HuH-7 (cell line): ENCODE results near the gene OBI1.

Source experiments
- DNase-seq: peaks from one replicate; pipeline ENCODE4 v3.0.0; 2011; ENCODE audit warnings: low spot score

OBI1 gene

DNA sequence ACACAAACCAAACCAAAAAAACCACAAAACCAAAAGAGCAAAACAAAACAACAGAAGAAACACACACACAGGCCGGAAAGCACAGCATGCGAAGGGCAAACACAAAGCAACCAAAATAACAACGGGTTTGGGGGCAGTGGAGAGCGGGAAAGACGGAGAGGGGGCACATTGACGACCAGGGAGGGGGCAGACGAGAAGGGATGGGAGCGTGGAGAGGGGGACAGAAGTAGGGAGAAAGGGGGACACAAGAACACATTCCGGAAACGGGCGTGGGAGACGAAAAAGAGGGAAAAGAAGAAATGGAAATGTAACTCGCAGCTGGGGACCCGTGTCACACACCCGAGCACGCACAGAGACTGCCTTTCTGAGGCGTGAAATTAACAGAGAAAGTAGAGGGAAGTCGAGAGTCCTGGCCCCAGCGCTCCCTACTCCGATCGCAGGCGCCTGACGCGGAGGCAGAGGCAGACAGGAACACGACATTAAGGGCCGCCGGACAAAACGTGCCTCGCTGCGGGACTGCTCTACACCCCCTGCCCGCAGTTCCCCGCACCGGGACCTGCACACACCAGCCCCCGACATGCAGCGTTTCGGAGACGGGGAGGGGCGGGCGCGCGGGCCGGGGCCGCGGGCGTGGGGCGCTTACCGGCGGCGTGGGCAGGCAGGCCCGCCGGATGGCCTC, 56.3 kb downstream of the OBI1 start:
- no peak for DNase-seq

DNA sequence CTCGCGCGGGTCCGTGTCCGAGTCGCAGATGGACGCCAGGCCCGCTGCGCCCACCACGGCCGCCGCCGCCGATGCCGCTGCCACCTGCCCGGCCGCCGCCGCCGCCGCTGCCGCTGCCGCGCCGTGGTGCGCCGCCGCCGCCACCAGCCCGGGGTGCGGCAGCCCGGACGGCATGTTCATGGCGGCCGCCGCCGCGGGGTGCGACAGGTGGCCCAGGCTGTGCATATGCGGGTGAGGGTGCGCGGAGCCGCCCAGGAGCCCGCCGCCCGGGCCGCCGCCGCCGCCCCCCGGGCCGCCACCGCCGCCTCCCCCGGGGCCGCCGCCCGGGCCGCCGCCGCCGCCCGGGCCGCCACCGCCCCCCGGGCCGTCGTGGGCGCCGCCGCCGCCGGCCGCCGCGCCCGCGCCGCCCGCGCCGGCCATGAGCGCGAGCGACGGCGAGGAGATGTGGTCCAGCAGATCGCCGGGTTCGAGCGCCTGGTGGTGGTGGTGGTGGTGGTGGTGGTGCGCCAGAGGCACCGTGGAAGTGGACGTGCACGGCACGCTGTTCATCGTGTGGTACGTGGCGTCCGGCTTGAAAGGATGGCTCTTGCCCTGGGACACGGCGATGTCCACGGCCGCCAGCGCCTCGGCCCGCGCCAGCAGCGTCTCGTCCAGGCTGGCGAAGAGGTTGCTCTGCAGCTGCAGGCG, 56.9 kb downstream of the OBI1 start:
- DNase-seq = no peak

DNA sequence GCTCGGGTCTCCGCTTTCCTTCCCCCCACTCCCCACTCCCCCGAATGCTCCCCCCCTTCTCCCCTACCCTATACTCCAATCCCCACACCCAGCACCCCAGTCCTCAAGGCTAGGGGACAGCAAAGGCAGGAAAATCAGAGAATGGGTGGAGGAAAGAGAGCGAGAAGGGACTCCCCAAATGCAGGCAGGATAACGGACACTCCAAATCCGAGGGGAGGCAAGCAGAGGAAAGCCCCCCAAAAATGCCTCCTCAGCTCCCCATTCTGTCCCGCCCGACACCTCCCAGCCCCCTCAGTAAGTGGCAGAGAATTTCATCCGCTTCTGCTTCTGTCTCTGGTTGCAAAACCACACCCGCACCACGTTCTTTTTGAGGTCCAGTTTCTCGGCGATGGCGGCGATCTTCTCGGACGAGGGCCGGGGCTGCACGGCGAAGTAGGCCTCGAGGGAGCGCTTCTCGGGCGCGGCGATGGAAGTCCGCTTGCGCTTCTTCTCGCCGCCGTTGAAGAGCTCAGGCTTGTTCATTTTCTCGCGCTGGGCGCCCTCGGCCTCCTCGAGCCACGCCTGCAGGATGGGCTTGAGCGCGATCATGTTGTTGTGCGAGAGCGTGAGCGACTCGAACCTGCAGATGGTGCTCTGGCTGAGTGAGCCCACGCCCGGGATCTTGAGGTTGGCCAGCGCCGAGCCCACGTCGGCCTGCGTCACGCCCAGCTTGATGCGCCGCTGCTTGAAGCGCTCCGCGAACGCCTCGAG, 57.7 kb downstream of the OBI1 start:
- DNase-seq = no peak

GRCh38 chr13:78600280-78600883, 58.6 kb downstream of the OBI1 start:
- DNase-seq = no peak

- no peak for DNase-seq
Measured at GRCh38 chr13:78599645-78600279, 59.2 kb downstream of the OBI1 start.

DNA sequence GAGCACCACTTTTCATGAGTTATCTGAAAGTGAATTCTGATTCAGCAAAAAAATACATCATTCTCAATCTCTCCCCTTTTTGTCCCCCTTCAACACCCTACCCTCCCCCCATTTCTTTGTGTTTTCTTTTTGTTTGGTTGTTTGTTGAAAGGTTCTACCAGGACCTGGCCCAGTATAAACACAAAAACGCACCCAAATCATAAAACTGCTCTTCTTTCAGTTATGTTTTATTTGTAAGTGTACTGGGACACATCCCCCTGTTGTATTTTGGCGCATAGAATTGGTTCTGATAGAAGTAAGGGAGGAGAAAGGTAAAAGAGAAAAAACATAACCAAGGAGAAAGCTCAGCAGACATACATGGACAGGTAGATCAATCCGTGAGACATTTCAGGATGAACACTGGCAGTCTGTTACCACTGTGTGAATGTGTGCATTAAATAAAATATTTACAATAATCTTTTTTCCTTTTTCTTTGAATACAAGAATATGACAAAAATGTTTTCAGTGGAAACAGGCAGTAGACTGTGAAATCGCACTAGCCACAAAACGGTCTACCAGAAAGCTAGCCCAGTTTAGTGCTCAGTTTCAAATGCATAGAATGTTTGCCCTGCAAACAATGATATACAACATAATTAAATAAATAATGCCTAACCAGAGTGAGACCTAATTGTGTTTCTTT, 59.9 kb downstream of the OBI1 start:
- no peak for DNase-seq

- DNase-seq = no peak
Measured at GRCh38 chr13:78598116-78598781, 60.7 kb downstream of the OBI1 start.

DNA sequence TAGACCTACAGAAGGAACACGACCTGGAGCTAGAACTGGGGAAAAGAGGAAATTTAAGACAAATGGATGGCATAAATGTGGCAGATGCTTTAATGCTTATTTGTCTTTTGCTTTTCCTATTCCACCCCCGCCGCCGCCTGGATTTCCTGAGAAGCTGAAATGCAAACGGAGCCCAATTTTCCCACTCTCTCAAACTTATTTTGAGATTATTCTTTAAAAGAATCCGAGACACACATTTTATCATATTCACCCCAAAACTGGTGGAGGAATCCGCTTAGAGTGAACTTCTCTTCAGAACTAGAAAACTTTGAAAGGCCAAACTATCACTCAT, 61.4 kb downstream of the OBI1 start:
- no peak for DNase-seq

GRCh38 chr13:78596736-78597601, 62.0 kb downstream of the OBI1 start:
- no peak for DNase-seq

DNA sequence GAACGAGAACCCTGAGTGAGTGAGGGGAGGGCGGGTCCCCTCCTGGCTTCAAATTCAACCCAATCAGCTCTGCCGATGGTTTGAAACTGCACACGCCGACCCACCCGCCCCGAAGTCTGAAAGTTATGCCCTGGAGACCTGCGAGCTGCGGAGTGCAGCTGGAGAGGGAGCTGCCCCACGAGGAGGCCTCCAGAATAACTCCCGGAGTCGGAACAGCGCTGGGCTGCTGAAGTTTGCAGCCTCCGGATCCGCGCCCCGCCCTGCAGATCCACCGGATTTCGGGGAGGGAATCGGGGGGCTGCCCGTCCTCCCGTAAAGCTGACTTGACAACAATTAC, 62.6 kb downstream of the OBI1 start:
- DNase-seq = peak; percentile 62

GRCh38 chr13:78595495-78596398, 63.2 kb downstream of the OBI1 start:
- peak; percentile 92 for DNase-seq

- DNase-seq = no peak
Measured at GRCh38 chr13:78594456-78594975, 64.4 kb downstream of the OBI1 start.

DNA sequence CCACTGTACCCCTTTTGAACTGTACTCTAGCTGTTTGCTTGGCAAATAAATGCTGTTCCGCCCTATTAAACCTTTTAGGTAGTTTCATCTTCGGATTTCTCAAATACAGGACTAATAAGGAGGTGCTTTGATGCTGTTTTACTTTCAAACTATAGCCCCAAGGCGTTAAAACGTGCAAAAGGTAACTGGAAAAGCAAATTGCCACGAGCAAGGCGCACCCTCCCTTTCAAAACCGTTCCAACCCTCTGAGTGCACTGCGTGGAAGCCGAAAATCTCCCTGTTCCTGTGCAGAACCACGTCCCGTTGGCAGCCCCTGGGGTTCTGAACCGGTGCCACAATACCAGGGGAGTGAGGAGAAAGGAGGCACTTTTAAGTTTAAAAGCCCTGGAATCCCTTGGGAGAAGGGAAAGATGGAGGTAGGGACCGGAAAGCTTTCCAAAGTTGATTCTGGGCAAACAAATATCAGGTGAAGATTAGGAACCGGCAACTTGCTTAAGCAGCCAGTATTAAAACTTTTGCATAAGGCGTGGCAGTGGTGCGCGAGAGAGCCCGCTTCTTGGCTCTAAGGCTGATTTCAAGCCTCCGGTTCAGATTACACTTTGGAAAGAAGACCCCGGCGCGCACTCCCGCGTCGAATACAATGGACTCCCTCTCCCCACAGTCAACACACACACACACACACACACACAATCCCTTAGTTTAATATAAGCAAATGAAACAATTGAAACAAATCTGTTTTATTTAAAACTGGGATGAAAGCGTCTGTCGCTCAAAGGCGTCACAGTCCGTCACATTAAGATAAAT, 65.1 kb downstream of the OBI1 start:
- no peak for DNase-seq

DNA sequence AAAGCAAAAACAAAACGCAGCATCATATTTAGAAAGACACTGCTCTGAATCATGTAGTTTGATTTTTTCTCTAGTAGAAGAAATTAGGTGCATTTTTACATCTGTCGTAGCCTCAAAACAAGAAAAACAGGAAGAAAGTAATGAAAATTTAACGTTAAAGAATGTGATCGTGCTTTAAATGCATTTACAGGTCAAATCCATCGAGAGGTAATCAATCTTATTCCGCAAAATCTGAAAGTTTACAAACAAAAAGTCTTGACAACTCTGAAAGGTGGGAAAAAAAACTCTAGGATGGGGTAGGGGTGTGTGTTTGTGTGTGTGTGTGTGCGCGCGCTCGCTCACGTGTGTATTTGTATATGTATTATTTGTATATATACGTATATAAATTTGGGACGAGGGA, 65.8 kb downstream of the OBI1 start:
- no peak for DNase-seq

DNA sequence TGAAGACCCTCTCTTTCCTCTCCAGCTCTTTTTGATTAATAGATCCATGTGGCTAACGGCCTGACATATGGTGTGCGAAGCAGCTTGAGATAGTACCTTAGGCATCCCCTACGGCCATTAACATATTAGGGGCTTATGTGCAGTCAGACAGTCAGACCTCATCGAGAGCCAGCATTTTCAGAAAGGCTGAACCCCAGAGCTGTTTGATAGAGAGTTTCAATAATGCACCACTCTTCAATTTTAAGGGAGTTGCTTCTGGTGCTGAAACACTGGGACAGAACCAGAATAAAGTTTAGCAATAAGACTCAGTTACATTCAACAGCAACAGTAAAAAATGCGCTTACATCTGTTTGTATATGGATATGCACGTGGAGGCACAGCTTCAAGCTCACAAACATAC, 66.4 kb downstream of the OBI1 start:
- no peak for DNase-seq

DNA sequence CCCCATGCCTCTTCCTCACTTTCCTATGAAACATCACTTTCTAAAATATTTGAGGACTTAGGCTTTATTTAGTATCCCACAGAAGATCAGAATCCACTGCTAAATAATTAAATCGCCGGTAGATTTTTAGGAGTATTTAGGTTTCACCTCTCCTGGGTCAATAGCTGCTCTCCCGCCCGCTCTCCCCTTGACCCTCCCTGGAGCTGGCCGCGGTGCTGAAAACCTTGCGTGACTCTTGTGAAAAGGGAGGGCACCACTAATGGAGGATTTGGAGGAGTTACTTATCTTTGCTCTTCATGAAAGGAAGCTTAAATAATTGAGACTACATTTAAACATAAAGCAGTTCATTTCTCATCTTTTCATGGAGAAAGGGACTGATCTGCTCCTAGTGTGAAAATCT, 69.7 kb downstream of the OBI1 start:
- DNase-seq = no peak

GRCh38 chr13:78587395-78587794, 71.6 kb downstream of the OBI1 start:
- DNase-seq = no peak

DNA sequence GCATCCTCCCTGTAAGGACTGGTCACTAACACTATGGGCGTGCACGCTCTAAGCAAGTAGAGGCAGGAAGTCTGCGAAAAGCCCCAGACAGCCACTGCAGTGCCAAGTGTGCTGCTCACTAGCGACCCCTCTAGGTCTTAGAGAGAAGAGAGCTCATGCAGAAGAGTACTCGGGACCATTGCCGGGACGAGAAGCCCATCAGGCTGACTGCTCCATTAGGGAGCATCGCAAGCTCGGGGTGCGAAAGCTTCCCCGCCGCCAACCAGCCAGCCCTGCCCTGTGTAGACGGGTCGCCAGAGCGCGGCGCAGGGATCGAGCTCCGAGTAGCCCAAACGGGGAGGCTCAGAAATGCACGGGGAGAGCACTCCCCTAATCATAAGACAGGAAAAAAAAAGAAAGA, 72.2 kb downstream of the OBI1 start:
- DNase-seq = no peak
